Measurements from ENCODE around the gene MGAT5B.

Gene MGAT5B

DNA sequence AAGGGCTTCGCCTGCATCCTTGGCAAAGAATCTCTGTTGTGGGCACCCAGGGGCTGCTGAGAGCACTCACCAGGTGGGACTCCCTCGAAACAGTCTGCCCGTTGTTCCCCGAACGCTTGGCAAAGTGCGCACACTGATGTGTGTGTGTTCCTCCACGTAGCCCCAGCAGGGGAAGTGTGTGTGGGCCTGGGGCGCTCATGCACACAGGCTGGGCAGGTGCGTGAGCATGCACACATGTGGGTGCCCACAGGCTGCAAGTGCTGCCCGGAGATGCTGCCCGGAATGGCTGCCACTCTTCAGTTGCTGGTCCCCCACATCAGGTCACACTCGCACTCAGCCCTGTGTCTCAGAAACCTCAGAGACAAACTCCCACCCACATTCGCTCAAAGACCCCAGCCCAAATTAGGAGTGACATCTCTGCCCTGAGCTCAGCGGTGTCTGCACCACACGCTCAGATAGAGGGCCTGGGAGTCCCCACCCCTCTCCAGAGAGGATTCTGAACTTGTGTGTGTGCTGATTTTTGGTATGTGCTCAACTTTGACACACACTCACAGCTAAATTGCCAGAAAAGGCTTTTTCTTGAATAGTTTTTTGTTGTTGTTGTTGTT, 119.4 kb downstream of the MGAT5B start:
- no peak for DNase-seq

DNA sequence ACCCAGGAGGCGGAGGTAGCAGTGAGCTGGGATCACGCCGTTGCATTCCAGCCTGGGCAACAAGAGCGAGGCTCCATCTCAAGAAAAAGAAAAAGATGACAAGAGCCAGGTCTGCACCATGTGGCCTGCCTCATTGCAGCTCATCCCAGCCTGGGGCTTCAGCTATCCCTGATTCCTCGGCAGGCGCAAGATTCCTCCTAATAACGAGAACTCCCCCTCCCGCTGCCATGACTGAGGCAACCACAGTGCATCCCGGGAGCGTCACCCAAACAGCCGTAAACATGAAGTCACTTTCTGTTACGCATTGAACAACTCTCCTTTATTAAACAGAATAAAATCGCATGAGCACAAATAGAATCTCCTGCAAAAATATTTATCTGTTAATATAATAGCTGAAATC, 120.6 kb downstream of the MGAT5B start:
- DNase-seq = no peak

DNA sequence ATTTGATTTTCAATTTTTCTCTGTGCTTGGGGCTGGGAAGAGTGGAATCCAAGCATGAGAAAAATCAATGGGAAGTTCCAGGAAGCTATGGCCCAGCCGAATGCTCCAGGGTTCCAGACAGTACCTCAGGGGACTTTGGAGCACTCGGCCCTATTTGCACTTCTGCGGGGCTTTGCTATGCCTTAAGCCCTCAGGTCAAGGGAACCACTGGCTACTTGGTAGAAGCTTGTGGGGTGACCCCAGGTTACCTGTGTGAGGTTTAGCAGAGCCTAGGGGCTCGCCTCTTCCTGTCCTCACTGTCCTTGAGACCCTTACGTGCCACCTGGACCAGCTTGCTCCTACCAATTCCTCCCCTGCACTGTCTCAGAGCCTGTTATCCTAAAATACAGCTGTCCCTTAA, 121.3 kb downstream of the MGAT5B start:
- no peak for DNase-seq

DNA sequence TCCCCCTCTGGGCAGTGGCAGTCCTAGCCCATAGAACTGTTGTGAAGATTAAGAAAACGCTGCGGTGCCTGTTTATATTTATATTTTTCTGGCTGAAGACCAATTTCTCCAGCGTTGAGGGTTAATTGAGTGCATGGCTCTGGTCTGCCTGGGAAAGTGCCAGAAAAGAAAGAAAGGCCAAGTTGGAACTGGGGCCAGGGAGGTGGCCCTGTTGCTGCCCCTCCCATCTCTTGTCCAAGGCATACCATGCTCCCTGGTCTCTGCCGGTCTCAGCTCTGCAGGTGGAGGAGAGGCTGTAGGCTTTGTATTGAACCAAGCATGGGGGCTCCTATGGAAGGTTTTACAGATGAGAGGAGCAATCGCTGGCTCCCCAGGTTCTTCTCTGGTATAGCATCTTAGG, 124.7 kb downstream of the MGAT5B start:
- DNase-seq = peak; percentile 53

DNA sequence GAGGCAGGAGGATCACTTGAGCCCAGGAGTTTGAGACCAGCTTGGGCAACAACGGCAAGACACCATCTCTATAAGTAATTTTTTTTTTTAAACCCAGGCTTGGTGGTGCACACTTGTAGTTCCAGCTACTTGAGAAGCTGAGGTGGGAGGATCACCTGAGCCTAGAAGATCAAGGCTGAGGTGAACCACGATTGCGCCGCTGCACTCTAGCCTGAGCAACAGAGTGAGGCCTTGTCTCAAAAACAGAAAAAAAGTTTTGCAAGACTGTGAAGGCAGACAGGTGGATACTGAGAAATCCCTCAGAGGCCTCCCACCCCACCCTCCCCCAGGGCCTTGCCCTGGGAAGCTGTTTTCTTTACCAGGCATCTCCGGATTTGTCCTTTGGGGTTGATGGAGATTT, 125.4 kb downstream of the MGAT5B start:
- no peak for DNase-seq

DNA sequence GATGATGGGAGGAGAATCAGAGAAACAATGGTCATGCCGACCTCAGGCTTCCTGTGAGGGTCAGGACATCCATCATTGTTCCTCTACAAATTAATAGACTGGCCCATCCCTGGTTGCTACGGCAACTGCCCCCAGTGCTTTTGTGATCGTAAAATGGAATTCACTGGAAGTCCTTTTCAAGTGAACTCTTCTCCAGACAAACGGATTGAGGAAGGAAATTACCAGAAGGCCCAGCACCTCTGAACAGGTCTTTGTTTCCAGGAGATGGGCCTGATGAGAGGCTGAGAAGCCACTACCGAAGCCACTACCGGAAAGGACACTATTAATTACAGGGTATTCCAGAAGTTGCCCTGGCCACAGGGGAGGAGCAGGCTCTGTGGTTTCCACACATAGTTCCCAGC, 126.0 kb downstream of the MGAT5B start:
- DNase-seq = peak; percentile 46

DNA sequence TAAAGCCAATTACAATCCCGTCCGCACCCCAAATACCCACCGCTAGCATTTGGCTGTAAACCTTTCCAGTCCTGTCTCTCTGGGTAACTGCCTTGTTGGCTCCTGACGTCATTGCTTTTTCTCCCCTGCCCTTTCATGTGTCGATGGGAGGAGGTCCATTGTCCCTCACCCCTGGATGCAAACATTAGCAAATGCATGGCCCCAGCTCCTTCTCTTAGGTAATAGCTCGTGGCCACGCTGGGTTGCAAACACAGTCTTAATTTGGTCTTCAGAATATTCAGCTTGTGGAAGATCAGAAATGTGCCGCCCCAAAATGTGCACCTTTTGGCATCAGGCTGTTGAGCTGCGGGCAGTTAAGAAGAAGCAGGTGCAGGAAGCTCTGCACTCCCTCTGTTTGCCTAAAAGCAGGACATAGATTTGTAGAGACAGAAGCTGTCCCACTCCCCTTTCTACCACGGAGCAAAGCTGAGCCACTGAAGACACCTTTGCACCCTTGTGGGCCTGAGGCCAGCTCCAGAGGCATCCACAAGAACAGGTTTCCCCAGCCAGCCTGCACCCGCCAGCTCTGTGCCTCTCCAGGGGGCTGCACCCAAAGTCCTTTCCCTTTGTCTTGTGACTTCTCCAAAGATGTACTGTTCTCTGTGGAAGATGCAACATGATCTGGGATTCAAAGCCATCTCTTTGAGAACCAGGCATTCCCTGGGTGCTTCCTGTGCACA, 127.3 kb downstream of the MGAT5B start:
- DNase-seq = no peak

DNA sequence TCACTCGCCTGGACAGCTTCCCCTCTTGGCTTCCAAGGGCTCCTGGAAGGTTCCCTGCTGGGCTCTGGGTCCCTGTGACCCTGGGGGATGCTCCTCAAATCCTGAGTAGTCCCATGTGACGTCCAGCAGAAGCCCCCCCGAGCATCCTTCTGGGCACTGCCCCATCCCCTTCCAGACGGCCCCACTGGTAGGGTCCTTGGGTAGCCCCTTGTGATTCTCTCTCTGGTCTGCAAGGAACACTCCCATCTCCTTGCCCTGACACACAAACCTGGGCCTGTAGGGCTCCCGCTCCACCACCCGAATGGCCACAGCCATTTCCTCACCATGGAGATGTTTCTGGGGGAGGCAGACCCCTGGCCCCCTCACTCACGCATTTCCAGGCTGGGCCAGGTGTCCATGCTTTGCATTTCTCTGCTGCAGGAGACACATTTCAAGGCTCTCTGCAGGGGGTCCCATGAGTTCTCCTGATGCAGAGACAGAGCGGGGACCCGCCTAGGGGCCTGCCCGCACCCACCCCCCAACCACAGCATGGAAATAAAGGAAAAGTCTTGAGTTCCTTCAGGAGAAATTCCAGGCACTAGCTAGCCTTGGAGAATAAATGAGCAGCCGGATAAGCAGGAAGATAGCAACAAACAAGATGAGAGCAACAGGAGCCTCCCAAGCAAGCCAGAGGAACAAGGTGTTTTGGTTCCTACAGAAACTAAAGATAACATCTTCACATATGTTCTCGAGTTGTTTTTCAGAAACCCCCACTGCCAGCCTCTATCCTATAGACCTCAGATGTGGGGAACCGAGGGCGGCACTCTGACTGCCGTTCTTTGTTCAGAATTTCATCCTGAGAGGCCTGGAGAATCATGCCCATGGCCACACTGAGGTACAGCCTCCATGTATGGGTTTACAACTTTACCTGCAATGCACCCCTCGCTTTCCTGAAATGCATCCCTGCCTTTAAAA, 128.8 kb downstream of the MGAT5B start:
- DNase-seq = no peak

DNA sequence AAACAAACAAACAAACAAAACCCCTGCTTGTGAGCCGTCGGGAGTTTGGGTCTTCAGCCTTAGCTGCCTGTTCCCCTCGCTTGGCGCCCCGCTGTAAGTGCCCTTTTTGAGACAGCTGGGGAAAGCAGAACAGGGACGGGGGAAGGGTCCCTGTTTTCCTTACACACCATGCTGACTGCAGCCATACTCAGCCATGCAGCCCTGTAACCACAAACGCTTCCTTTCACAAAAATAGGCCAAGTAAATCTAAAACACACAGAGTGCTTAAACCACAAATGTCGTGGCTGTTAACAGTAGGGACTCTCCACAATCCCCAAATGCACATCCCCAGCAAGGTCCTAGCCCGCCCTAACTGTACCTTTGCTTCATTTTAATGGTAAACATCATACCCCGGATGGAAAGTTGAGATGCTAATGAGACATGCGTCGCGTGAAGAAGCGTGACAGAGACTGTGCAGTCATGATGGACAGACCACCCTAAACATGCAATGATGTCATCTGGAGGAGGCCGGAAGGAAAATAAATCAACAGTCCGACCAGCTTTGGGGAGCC, 129.9 kb downstream of the MGAT5B start:
- DNase-seq = no peak

DNA sequence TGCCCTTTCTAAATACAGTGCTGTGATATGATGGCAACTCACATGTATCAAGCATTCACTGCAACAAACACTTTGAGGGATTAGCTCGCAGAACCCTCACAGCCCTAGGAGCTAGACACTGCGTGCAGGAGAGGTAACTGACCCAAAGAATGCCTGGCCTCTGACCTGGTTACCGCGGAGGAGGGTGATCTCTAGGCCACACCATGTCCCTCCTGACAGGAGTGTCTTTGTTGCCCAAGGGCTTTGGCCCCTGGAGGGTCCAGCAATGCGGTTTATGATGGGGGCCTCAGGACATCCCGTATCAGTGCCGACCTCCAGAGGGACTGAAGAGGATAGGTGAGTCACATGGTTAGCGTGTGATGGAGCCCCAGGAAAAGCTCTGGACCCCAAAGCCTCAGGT, 130.6 kb downstream of the MGAT5B start:
- DNase-seq = no peak
